22Rv1 (cell line): ENCODE results near the gene ZNF385B.

Experiments
- ZFX ChIP-seq: fragments of 450-650 bp; IDR thresholded peaks from 2 replicates; pipeline ENCODE4 v1.6.1; 2017; ENCODE audit warnings: antibody characterized with exemption, borderline replicate concordance
- TF ChIP-seq, protein P1 (sequence below): fragments of 450-650 bp; IDR thresholded peaks from 2 replicates; pipeline ENCODE4 v1.5.1; 2017; ENCODE audit warnings: mild to moderate bottlenecking

DNA sequence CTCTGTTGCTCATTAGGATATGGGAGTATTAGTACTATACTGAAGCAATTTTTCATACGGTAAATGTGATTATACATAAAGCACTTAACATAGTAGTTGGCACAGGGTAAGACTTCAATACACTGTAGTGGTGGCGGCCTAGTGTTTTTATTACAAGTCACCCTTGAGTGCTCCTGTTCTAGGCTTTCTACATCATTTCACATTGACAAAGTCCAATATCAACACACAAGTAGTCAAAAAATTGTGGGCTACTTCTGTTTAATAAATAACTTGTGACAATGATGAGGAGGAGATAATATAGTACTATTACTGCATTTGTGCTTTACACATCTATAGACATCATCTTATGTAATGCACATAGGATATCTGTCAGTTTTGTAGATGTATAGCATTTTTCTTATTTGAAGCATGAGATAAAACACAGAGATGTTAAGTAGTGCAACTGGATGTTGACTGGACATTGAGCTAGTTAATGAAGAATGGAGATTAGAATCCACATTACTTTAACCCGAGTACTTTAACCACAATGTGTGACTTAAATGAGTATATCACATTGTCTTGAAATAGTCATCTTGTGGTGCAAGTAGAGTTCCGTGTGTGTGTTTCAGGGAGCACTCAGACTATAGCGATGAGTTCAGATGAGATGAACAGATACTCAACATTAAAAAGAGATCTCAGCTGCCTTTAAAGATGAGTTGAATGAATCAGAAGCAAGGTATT is 134.8 kb downstream of the ZNF385B start:
- TF ChIP-seq, protein P1, sequence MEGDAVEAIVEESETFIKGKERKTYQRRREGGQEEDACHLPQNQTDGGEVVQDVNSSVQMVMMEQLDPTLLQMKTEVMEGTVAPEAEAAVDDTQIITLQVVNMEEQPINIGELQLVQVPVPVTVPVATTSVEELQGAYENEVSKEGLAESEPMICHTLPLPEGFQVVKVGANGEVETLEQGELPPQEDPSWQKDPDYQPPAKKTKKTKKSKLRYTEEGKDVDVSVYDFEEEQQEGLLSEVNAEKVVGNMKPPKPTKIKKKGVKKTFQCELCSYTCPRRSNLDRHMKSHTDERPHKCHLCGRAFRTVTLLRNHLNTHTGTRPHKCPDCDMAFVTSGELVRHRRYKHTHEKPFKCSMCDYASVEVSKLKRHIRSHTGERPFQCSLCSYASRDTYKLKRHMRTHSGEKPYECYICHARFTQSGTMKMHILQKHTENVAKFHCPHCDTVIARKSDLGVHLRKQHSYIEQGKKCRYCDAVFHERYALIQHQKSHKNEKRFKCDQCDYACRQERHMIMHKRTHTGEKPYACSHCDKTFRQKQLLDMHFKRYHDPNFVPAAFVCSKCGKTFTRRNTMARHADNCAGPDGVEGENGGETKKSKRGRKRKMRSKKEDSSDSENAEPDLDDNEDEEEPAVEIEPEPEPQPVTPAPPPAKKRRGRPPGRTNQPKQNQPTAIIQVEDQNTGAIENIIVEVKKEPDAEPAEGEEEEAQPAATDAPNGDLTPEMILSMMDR: no peak
- TF ChIP-seq ZFX: no peak
